ENCODE measurements around the gene DLK1. TPM values are rescaled to one million over a fixed set of nuclear protein-coding genes. Genes with fewer than 3 reads are reported as not detected.

The DLK1 gene
- total RNA-seq, 1 donor from 2014 or later = 1.3 TPM

GRCh38 chr14:100692859-100693558 lies 33.7 kb upstream of the DLK1 start:
- H3K27ac Mint-ChIP-seq (ENCODE audit: unreplicated experiment) = no peak overlapping the region
- H3K4me3 Mint-ChIP-seq (ENCODE audit: unreplicated experiment) = no peak overlapping the region
- no peaks in the 10 kb centered on the region for H3K9me3 Mint-ChIP-seq (ENCODE audit: unreplicated experiment)
- H3K27me3 Mint-ChIP-seq (ENCODE audit: unreplicated experiment) = peaks cover 5% of the 10 kb centered on the region
- H3K4me1 Mint-ChIP-seq (ENCODE audit: unreplicated experiment) = peaks cover 9% of the 10 kb centered on the region
- H3K36me3 Mint-ChIP-seq (ENCODE audit: low read depth, unreplicated experiment) = no peaks in the 10 kb centered on the region
- no peak for DNase-seq (ENCODE audit: low spot score)
- no peak for TF ChIP-seq CTCF (IDR thresholded peaks at IDR 0.05; ENCODE audit: unreplicated experiment)

- no peaks in the 10 kb centered on the region for H3K36me3 Mint-ChIP-seq (ENCODE audit: low read depth, unreplicated experiment)
- H3K4me1 Mint-ChIP-seq (ENCODE audit: unreplicated experiment) = peaks cover 7% of the 10 kb centered on the region
- H3K4me3 Mint-ChIP-seq (ENCODE audit: unreplicated experiment) = no peak overlapping the region
- TF ChIP-seq CTCF (IDR thresholded peaks at IDR 0.05; ENCODE audit: unreplicated experiment) = no peak
- H3K27ac Mint-ChIP-seq (ENCODE audit: unreplicated experiment) = no peak overlapping the region
- DNase-seq (ENCODE audit: low spot score) = no peak
- no peaks in the 10 kb centered on the region for H3K9me3 Mint-ChIP-seq (ENCODE audit: unreplicated experiment)
- H3K27me3 Mint-ChIP-seq (ENCODE audit: unreplicated experiment) = peaks cover 7% of the 10 kb centered on the region
Observed at GRCh38 chr14:100693877-100694578, 32.7 kb upstream of the DLK1 start.

GRCh38 chr14:100694579-100695422 lies 31.9 kb upstream of the DLK1 start:
- Mint-ChIP-seq H3K4me3 (ENCODE audit: unreplicated experiment) (no peak overlapping the region), H3K4me1 (ENCODE audit: unreplicated experiment) (peaks cover 5% of the 10 kb centered on the region), H3K36me3 (ENCODE audit: low read depth, unreplicated experiment) (no peaks in the 10 kb centered on the region), H3K27ac (ENCODE audit: unreplicated experiment) (no peak overlapping the region), H3K27me3 (ENCODE audit: unreplicated experiment) (peaks cover 9% of the 10 kb centered on the region), H3K9me3 (ENCODE audit: unreplicated experiment) (no peaks in the 10 kb centered on the region)
- no peak for TF ChIP-seq CTCF (IDR thresholded peaks at IDR 0.05; ENCODE audit: unreplicated experiment)
- DNase-seq (ENCODE audit: low spot score) = no peak

GRCh38 chr14:100695423-100695738 lies 31.3 kb upstream of the DLK1 start:
- Mint-ChIP-seq H3K4me1 (ENCODE audit: unreplicated experiment) (peaks cover 5% of the 10 kb centered on the region), H3K4me3 (ENCODE audit: unreplicated experiment) (no peak overlapping the region), H3K27ac (ENCODE audit: unreplicated experiment) (no peak overlapping the region), H3K9me3 (ENCODE audit: unreplicated experiment) (no peaks in the 10 kb centered on the region), H3K36me3 (ENCODE audit: low read depth, unreplicated experiment) (no peaks in the 10 kb centered on the region), H3K27me3 (ENCODE audit: unreplicated experiment) (peaks cover 9% of the 10 kb centered on the region)
- DNase-seq (ENCODE audit: low spot score) = no peak
- TF ChIP-seq CTCF (IDR thresholded peaks at IDR 0.05; ENCODE audit: unreplicated experiment) = no peak
